ENCODE measurements around the gene CNTNAP5.

The CNTNAP5 gene

GRCh38 chr2:124482044-124482443 lies 457.0 kb downstream of the CNTNAP5 start:
- POLR2A ChIA-PET: no interaction called here
- DNase-seq (ENCODE audit: low read depth, low spot score): no peak
- TF ChIP-seq CTCF (IDR thresholded peaks at IDR 0.05; ENCODE audit: insufficient read depth, low read length, missing control alignments): no peak
- H3K4me3 ChIP-seq (ENCODE audit: low read depth, low read length): no peak overlapping the region
- CTCF ChIA-PET: no interaction called here

GRCh38 chr2:124482551-124482950 lies 457.5 kb downstream of the CNTNAP5 start:
- TF ChIP-seq CTCF (IDR thresholded peaks at IDR 0.05; ENCODE audit: insufficient read depth, low read length, missing control alignments): no peak
- ChIA-PET CTCF (no interaction called here), POLR2A (no interaction called here)
- no peak overlapping the region for H3K4me3 ChIP-seq (ENCODE audit: low read depth, low read length)
- no peak for DNase-seq (ENCODE audit: low read depth, low spot score)

GRCh38 chr2:124485659-124486058 lies 460.6 kb downstream of the CNTNAP5 start:
- no peak for DNase-seq (ENCODE audit: low read depth, low spot score)
- TF ChIP-seq CTCF (IDR thresholded peaks at IDR 0.05; ENCODE audit: insufficient read depth, low read length, missing control alignments): no peak
- H3K4me3 ChIP-seq (ENCODE audit: low read depth, low read length): no peak overlapping the region
- POLR2A ChIA-PET: no interaction called here
- CTCF ChIA-PET: no interaction called here

- ChIA-PET CTCF (no interaction called here), POLR2A (no interaction called here)
- TF ChIP-seq CTCF (IDR thresholded peaks at IDR 0.05; ENCODE audit: insufficient read depth, low read length, missing control alignments): no peak
- H3K4me3 ChIP-seq (ENCODE audit: low read depth, low read length): no peak overlapping the region
- DNase-seq (ENCODE audit: low read depth, low spot score): no peak
Measured at GRCh38 chr2:124489686-124490085, 464.6 kb downstream of the CNTNAP5 start.

- ChIA-PET POLR2A (no interaction called here), CTCF (no interaction called here)
- DNase-seq (ENCODE audit: low read depth, low spot score): no peak
- TF ChIP-seq CTCF (IDR thresholded peaks at IDR 0.05; ENCODE audit: insufficient read depth, low read length, missing control alignments): no peak
- no peak overlapping the region for H3K4me3 ChIP-seq (ENCODE audit: low read depth, low read length)
Measured at GRCh38 chr2:124501575-124502152, 476.6 kb downstream of the CNTNAP5 start.

- ChIA-PET POLR2A (no interaction called here), CTCF (no interaction called here)
- TF ChIP-seq CTCF (IDR thresholded peaks at IDR 0.05; ENCODE audit: insufficient read depth, low read length, missing control alignments): no peak
Measured at GRCh38 chr2:124514236-124514635, 489.1 kb downstream of the CNTNAP5 start.

More at GRCh38 chr2:124514236-124514635, 489.1 kb downstream of the CNTNAP5 start:
- H3K4me3 ChIP-seq (ENCODE audit: low read depth, low read length): no peak overlapping the region
- DNase-seq (ENCODE audit: low read depth, low spot score): no peak
